IPS-18c (cell line): Measurements from ENCODE around the gene MMEL1.
A peak's percentile ranks its signal among the peaks of the same experiment; 100 is the strongest.
"Not testable (repeated sequence)": the region's sequence is repeated elsewhere in the genome, so short reads cannot be mapped to it uniquely, and the experiment has no call there.

Experiments
- H3K4me3 ChIP-seq: 2 replicates; pipeline ENCODE4 v1.7.0; 2013; ENCODE audit warnings: low read depth, mild to moderate bottlenecking, low read length, moderate library complexity; ENCODE audit not compliant: insufficient read depth
- H3K9me3 ChIP-seq: one replicate; pipeline ENCODE4 v1.6.1; 2013; ENCODE audit warnings: mild to moderate bottlenecking, low read length, moderate library complexity; ENCODE audit not compliant: control insufficient read depth, insufficient read depth

The MMEL1 gene

DNA sequence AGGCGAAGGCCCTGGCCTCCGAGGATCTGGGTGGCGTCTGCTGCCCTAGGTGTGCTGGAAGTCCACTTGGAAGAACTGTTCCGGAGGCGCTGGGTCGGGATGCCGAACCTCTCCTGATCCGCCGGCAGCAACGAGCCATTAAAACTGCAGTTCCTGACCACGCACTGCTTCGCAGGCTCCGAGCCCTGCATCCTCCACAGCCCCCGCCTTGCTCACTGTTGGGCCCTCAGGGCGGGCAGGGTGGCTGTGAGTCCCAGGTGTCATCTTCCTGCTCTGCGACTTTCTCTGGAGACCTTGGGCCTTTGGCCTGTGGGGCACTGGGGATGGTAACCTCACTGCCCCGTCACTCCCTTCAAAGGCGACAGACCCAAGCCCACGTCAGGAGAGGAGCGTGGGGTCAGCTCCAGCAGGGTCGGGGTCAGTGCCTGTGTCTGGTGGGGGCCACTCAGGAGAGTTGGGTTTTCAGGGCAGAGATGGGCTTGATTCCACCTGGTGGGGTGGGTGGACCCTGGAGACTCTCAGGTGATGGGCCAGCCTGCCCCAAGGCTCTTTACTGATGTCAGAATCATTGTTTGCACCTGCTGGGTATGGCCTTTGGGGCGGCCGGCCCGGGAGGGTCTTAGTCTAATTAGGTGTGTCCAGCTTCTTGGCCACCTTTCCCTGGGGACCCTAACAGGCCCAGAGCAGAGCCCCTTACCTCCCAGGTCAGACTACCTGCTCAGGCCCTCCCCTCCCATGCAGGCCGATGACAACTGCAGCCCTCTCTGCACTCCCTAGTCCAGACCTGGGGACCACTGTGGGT lies 43.2 kb downstream of the MMEL1 start:
- Histone ChIP-seq H3K4me3 (no peak overlapping the region), H3K9me3 (peaks cover 2% of the 10 kb centered on the region)

GRCh38 chr1:2588661-2589430 lies 44.0 kb downstream of the MMEL1 start:
- Histone ChIP-seq H3K4me3 (no peak overlapping the region), H3K9me3 (peaks cover 2% of the 10 kb centered on the region)

DNA sequence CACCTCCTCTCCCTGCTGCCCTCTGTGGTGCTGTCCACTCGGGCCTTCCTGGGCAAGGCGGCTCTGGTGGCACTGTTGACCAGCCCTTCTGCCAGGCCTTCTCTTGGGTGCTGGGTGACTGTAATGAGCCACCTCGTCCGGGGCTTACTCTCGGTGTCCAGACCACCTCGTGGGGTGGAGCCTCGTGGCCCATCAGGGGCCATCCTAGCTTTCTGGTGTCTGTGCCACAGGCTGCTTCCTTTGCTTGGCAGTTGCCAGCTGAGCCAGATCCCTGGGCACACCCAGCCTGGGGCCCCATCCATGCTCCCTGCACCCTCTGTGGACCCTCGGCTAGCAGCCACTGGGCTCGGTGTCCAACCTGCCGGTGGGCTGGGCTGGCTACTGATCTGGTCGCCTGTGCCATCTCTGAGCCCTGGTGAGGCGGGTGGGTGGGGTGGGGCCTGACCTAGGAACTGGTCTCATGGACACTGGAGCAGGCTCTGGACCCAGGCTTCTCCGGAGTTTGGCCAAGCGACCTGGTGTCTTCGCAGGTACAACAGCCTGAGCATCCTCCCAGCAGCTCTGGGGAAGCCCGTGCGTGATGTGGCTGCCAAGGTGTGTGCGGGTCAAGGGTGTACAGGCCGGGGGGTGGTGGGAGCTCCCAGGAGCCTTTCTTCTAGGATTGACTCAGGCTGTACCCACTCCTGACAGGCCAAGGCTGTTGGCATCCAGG lies 44.8 kb downstream of the MMEL1 start:
- H3K9me3 ChIP-seq, result peaks cover 2% of the 10 kb centered on the region
- peak overlapping the region; percentile 89; the same call in 1 of the 2 replicates for H3K4me3 ChIP-seq

DNA sequence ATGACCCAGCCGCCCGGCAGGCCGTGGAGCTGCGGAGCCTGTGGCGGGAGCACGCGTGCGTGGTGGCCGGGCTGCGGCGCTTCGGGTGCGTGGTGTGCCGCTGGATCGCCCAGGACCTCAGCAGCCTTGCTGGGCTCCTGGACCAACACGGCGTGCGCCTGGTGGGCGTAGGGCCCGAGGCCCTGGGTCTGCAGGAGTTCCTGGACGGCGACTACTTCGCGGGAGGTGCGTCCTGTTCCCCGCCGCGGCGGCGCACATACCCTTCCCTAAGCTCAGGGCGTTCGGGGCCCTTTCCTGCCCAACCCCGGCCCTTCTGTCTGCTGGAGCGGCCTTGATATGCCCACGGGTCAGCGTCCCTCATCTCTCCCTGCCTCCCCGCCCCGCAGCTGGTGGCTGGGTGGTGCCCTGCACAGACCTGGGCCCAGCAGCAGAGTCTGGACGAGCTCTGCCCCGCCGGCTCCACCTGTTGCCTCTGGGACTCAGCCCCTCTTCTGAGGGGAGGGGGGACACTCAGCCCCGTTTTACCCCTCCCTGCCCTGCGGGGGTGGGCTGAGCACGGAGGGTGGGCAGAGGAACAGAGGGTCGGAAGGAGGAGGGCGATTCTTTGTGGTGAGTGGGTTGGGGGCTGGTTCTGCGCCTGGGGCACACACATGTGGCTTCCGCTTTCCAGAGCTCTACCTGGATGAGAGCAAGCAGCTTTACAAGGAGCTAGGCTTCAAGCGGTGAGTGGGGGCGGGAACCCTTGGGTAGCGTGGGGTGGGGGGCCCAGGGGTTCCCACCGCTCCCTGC lies 45.6 kb downstream of the MMEL1 start:
- peaks cover 2% of the 10 kb centered on the region for H3K9me3 ChIP-seq
- H3K4me3 ChIP-seq, result peak overlapping the region; percentile 89

DNA sequence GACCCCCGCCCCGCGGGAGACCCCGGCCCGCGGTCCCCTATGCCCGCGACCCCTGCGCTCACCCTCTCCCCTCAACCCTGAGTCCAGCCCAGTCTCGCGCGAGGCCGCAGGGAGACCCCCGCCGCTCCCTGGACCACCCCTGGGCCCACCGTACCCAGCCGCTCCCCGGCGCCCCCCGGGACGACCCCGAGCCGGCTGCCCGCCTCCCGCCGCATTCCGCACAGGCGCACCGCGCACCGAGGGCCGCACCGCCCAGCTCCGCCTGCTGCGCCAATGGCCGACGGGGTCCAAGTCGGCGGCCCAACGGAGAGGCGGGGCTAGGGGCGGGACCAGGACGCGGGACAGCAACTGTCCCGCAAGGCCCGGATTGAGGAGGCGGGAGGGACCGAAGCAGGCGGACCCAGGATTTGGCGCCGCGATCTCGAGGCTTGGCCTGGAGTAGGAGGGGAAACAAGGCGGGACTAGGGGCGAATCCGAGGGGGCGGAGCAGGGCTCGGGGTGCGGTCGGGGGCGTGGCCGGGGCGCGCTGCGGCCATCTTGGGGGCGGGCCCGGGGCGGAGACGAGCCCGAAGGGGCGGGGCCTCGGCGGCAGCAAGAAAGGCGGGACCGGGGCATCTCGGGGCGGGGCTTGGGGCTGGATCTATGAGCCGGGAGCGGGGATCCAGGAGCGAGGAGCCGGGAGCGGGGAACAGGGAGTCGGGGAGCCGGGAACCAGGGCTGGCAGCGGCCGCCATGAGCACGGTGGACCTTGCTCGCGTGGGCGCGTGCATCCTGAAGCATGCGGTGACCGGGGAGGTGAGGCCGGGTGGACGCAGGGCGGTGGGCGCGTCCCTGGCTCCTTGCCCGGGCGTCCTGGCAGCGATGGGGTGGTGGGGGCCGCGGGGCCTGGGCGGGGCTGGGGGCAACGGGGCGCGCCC lies 46.4 kb downstream of the MMEL1 start, which contains the start of gene PRXL2B:
Gene PRXL2B, plus strand, starts transcription at position 624 of the 917 bp plus-strand sequence. Its CDS starts 109 bp downstream, at position 733.
- H3K9me3 ChIP-seq, result peaks cover 2% of the 10 kb centered on the region
- H3K4me3 ChIP-seq, result peak within 1 kb of the TSS; percentile 89

- peak overlapping the region; percentile 89 for H3K4me3 ChIP-seq
- peaks cover 2% of the 10 kb centered on the region for H3K9me3 ChIP-seq
Measured at GRCh38 chr1:2585318-2586092, 47.3 kb downstream of the MMEL1 start.

DNA sequence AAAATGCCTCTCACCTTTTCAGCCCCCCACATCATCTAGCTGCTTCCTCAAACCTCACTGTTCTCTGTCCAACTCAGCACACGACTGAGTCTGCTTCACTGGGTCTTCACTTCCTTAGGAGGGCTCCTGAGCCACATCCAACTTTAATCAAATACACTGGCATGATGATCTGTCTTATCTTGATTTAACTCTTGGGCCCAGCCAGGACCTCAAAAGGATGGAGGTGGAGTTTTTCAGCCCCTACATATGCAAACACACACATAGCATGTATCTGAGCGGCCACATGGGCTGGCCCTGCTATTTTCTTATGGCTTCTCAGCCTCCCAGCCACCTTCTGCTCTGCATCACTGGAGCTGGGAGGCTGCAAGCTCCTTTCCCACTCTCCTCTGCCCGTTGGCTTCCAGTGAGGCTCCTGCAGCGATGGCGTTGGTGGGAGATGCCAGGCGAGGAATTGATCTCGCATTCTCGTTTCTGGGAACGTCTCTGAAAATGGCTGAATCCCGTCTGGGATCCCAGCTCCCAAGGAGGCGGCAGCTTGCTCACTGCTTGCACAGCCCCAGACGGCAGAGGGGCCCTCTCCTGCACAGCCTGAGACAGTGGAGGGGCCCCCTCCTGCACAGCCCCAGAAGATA lies 48.0 kb downstream of the MMEL1 start:
- Histone ChIP-seq H3K9me3 (peaks cover 2% of the 10 kb centered on the region), H3K4me3 (peak overlapping the region; percentile 89; the same call in 1 of the 2 replicates)

DNA sequence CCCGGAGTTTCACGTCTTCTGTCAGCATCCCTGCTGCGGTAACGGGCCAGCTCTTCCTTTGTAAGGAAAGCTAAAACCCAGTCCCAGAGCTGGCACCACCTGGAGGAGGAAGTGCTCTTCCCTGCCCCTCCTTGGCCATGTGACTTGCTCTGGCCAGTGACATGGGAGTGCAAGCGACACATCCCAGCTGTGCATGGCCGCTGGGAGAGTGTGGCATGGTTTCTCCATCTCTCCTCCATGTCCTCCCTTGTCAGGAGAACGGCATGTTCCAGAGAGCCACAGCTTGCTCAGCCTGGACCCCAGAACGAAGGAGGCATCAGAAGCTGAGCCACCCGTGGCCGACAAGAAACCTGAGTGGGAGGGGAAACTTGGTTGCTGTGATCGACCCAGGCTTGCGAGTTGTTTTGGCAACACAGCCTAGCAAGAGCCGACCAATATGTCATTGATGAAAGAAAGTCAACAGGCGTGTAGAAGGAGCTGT lies 48.9 kb downstream of the MMEL1 start:
- H3K9me3 ChIP-seq, result peaks cover 2% of the 10 kb centered on the region
- H3K4me3 ChIP-seq, result no peak overlapping the region

DNA sequence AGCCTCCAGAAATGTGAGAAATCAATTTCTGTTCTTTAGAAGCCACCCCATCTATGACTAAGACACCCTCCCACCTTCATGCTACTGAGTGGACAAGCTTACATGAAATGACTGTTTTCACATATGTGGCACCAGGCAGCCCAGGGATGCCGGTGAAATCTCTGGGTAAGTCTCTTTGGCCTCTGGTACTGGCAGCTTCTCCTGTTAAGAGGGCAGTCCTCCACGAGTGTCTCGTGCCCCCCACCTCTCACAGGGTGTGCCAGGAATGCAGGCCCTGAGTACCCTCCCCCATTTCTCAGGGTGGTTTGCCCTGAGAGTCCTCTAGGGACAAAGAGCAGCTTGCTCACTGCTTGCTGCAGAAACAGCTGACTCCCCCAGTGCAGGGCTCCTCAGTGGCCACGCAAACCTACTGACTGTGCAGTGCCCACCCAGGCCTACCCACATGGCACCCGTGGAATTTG lies 49.5 kb downstream of the MMEL1 start:
- Histone ChIP-seq H3K9me3 (peaks cover 2% of the 10 kb centered on the region), H3K4me3 (no peak overlapping the region)

DNA sequence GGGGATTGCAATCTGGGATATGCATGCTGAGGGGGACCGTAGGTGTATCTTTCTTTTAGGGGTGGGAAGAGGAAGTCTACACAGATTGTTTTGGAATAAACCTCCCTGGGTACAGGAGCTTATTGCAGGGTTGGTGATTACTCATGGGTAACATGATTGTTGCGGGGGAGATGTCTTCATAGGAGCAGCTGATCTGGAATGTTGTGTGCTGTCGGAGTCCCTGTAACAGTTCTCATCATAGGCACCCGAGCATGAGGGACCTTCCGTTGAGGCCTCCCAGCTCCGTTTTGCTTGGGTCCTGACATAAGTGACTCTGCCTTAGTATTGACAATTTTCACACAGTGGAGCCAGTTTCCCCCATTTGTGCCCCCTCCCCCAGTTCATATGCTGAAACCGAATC lies 50.4 kb downstream of the MMEL1 start:
- Histone ChIP-seq H3K4me3 (no peak overlapping the region), H3K9me3 (peaks cover 2% of the 10 kb centered on the region)

- Histone ChIP-seq H3K9me3 (peaks cover 2% of the 10 kb centered on the region), H3K4me3 (no peak overlapping the region)
Measured at GRCh38 chr1:2580691-2581090, 52.1 kb downstream of the MMEL1 start.

GRCh38 chr1:2578758-2579118 lies 54.1 kb downstream of the MMEL1 start:
- no peak overlapping the region for H3K4me3 ChIP-seq
- no peaks in the 10 kb centered on the region for H3K9me3 ChIP-seq

DNA sequence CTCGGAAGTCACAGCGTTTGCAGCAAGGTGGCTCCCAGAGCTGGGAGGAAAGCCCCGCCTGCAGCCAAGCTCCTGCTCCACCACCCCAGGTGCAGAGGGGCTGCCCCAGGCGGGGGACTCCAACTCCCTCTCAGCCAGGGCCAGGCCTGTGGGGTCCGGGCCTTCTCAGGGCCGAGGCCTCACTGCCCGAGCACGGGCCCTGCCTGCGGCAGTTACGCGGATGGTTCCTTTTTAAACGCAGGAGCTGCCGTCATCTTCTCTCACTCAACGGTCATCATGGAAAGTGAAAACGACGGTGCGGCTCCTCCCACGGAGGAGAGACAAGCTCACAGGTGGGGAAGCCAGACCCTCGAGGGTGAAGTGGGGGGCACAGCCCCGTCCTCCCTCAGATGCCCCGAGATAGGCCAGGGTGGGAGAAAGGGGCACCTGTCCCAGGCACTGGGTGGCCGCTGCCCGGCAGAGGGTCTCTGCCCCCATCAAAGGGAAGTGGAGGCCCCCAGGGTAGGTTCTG lies 55.2 kb downstream of the MMEL1 start:
- H3K4me3 ChIP-seq, H3K9me3 ChIP-seq: not testable (repeated sequence)

GRCh38 chr1:2575801-2576663 lies 56.8 kb downstream of the MMEL1 start:
- Histone ChIP-seq H3K4me3 (no peak overlapping the region), H3K9me3 (peaks cover 4% of the 10 kb centered on the region)
